SK-N-MC (cell line): Measurements from ENCODE around the gene SOWAHA.
"Not testable (repeated sequence)": the region's sequence is repeated elsewhere in the genome, so short reads cannot be mapped to it uniquely, and the experiment has no call there.

Experiments
- DNase-seq: peaks from one replicate; pipeline ENCODE4 v3.0.0-alpha.2; 2011; ENCODE audit warnings: low read depth, low spot score
- H3K27ac ChIP-seq: fragments of 200-600 bp; sonication (generic); 2 replicates; pipeline ENCODE4 v1.5.1; 2016; ENCODE audit warnings: mixed run types
- H3K36me3 ChIP-seq: fragments of 200-600 bp; sonication (generic); 2 replicates; pipeline ENCODE4 v1.6.1; 2017; ENCODE audit warnings: antibody characterized with exemption, low read length, mixed read lengths; ENCODE audit not compliant: insufficient read depth
- H3K4me3 ChIP-seq: fragments of 200-600 bp; sonication (generic); 2 replicates; pipeline ENCODE4 v1.5.1; 2016
- H3K9ac ChIP-seq: fragments of 200-600 bp; sonication (generic); 2 replicates; pipeline ENCODE4 v1.8.0; 2017; ENCODE audit warnings: mixed run types, mixed read lengths; ENCODE audit not compliant: insufficient read length
- H3K9me3 ChIP-seq: fragments of 200-600 bp; sonication (generic); 2 replicates; pipeline ENCODE4 v1.6.1; 2017; ENCODE audit warnings: low read depth, mild to moderate bottlenecking, antibody characterized with exemption, low read length, moderate library complexity, mixed read lengths
- EZH2 ChIP-seq: fragments of 200-600 bp; sonication (generic); IDR thresholded peaks from one replicate; pipeline ENCODE4 v1.6.1; 2017; ENCODE audit warnings: antibody characterized with exemption
- FOXP2 ChIP-seq: optimal IDR thresholded peaks from 2 replicates; pipeline ENCODE3; 2011; ENCODE audit warnings: mild to moderate bottlenecking, moderate library complexity; ENCODE audit not compliant: insufficient read depth; ENCODE audit errors: extremely low read length, control extremely low read depth
- POLR2AphosphoS5 ChIP-seq: IDR thresholded peaks from 2 replicates; pipeline ENCODE4 v1.6.1; 2012; ENCODE audit warnings: mild to moderate bottlenecking, low read depth, low read length, borderline replicate concordance

The SOWAHA gene

GRCh38 chr5:132841305-132841704 lies 28.2 kb downstream of the SOWAHA start:
- Histone ChIP-seq H3K9ac (no peak overlapping the region), H3K4me3 (no peak overlapping the region), H3K9me3 (no peaks in the 10 kb centered on the region), H3K36me3 (no peaks in the 10 kb centered on the region), H3K27ac (no peak overlapping the region)
- TF ChIP-seq EZH2, result no peak
- no peak for TF ChIP-seq POLR2AphosphoS5
- no peak for TF ChIP-seq FOXP2
- DNase-seq, result no peak

- H3K36me3 ChIP-seq, result no peaks in the 10 kb centered on the region
- no peaks in the 10 kb centered on the region for H3K9me3 ChIP-seq
- H3K4me3 ChIP-seq, result no peak overlapping the region
- no peak for DNase-seq
- no peak overlapping the region for H3K9ac ChIP-seq
- no peak overlapping the region for H3K27ac ChIP-seq
- TF ChIP-seq FOXP2 (no peak), POLR2AphosphoS5 (no peak), EZH2 (no peak)
Observed at GRCh38 chr5:132848270-132848669, 35.2 kb downstream of the SOWAHA start.

- Histone ChIP-seq H3K4me3 (no peak overlapping the region), H3K9me3 (no peaks in the 10 kb centered on the region), H3K9ac (no peak overlapping the region), H3K27ac (no peak overlapping the region), H3K36me3 (no peaks in the 10 kb centered on the region)
- TF ChIP-seq POLR2AphosphoS5, result no peak
- no peak for TF ChIP-seq EZH2
- TF ChIP-seq FOXP2, result no peak
- no peak for DNase-seq
Observed at GRCh38 chr5:132849347-132849746, 36.2 kb downstream of the SOWAHA start.

GRCh38 chr5:132850066-132850465 lies 37.0 kb downstream of the SOWAHA start:
- Histone ChIP-seq H3K27ac (no peak overlapping the region), H3K4me3 (no peak overlapping the region), H3K9me3 (no peaks in the 10 kb centered on the region), H3K9ac (no peak overlapping the region), H3K36me3 (no peaks in the 10 kb centered on the region)
- no peak for DNase-seq
- no peak for TF ChIP-seq EZH2
- TF ChIP-seq FOXP2, result no peak
- no peak for TF ChIP-seq POLR2AphosphoS5

GRCh38 chr5:132853323-132853722 lies 40.2 kb downstream of the SOWAHA start:
- DNase-seq, result no peak
- no peak overlapping the region for H3K9ac ChIP-seq
- no peak overlapping the region for H3K27ac ChIP-seq
- TF ChIP-seq EZH2, result no peak
- no peak for TF ChIP-seq POLR2AphosphoS5
- TF ChIP-seq FOXP2, result no peak
- no peaks in the 10 kb centered on the region for H3K9me3 ChIP-seq
- no peaks in the 10 kb centered on the region for H3K36me3 ChIP-seq
- H3K4me3 ChIP-seq, result no peak overlapping the region

- TF ChIP-seq EZH2, result no peak
- TF ChIP-seq POLR2AphosphoS5, result no peak
- TF ChIP-seq FOXP2, result no peak
- Histone ChIP-seq H3K27ac (no peak overlapping the region), H3K9me3 (no peaks in the 10 kb centered on the region), H3K9ac (no peak overlapping the region), H3K4me3 (no peak overlapping the region), H3K36me3 (no peaks in the 10 kb centered on the region)
- no peak for DNase-seq
Observed at GRCh38 chr5:132853790-132854189, 40.7 kb downstream of the SOWAHA start.

GRCh38 chr5:132854301-132854700 lies 41.2 kb downstream of the SOWAHA start:
- Histone ChIP-seq H3K9ac (no peak overlapping the region), H3K27ac (no peak overlapping the region), H3K9me3 (no peaks in the 10 kb centered on the region), H3K36me3 (no peaks in the 10 kb centered on the region), H3K4me3 (no peak overlapping the region)
- DNase-seq, result no peak
- TF ChIP-seq FOXP2, result no peak
- no peak for TF ChIP-seq POLR2AphosphoS5
- no peak for TF ChIP-seq EZH2

GRCh38 chr5:132854992-132855391 lies 41.9 kb downstream of the SOWAHA start:
- H3K36me3 ChIP-seq, H3K4me3 ChIP-seq, H3K9me3 ChIP-seq, H3K27ac ChIP-seq, DNase-seq, H3K9ac ChIP-seq: not testable (repeated sequence)

- no peak for DNase-seq
- Histone ChIP-seq H3K27ac (no peak overlapping the region), H3K9me3 (no peaks in the 10 kb centered on the region), H3K36me3 (no peaks in the 10 kb centered on the region), H3K9ac (no peak overlapping the region), H3K4me3 (no peak overlapping the region)
- TF ChIP-seq FOXP2, result no peak
- no peak for TF ChIP-seq POLR2AphosphoS5
- TF ChIP-seq EZH2, result no peak
Observed at GRCh38 chr5:132856011-132856410, 42.9 kb downstream of the SOWAHA start.

- no peak for DNase-seq
- no peak overlapping the region for H3K4me3 ChIP-seq
Observed at GRCh38 chr5:132859889-132860437, 46.9 kb downstream of the SOWAHA start.

More at GRCh38 chr5:132859889-132860437, 46.9 kb downstream of the SOWAHA start:
- Histone ChIP-seq H3K9me3 (no peaks in the 10 kb centered on the region), H3K9ac (no peak overlapping the region), H3K36me3 (no peaks in the 10 kb centered on the region), H3K27ac (no peak overlapping the region)
- TF ChIP-seq EZH2 (no peak), FOXP2 (no peak), POLR2AphosphoS5 (no peak)
